SIG-M5 treated with dmso at 0.1 percent for 504 hours (cell line): Measurements from ENCODE around the gene FIGLA.
"Not testable (repeated sequence)": the region's sequence is repeated elsewhere in the genome, so short reads cannot be mapped to it uniquely, and the experiment has no call there.

Experiments used
- DNase-seq: peaks from one replicate; lab custom pipeline; 2025; ENCODE audit not compliant: unreplicated experiment; lab: John Stamatoyannopoulos, UW

FIGLA gene

GRCh38 chr2:70808983-70809958 lies 18.8 kb upstream of the FIGLA start:
- no peak for DNase-seq

DNA sequence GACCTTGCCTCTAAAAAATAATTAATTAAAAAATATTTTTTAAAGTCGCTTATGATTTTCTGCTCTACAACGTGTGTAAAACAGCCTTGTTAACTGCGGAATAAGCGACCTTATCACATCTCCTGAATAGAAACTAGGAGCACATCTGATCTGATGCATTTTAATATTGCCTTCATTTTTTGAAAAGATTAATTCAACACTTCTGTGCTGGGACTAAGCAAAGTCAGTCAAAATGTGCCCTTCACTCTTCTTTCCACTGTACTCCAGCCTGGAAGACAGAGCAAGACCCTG lies 17.3 kb upstream of the FIGLA start:
- DNase-seq: no peak

DNA sequence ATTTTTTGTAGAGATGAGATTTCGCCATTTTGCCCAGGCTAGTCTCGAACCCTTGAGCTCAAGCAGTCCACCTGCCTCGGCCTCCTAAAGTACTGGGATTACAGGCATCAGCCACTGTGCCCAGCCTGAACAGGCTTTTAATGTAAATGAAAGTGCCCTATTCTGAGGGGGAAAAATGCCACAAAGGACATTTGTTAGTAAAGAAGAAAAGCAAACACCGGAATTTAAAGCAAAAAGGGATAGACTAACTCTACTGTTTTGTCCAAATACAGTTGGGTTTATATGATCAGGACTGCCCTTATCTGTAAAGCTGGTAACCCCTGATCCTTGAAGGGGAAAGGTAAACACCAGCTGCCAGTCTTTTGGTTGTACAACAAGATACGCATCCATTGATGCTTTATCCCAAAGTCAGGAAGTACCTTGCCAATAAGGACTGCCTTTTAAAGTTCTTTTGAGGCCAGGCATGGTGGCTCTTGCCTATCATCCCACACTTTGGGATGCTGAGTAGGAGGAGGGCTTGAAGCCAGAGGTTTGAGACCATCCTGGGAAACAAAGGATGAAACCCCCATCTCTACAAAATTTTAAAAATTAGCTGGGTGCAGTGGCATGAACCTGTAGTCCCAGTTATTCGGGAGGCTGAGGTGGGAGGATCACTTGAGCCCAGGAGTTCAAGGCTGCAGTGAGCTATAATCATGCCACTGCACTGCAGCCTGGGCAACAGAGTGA lies 16.8 kb upstream of the FIGLA start:
- no peak for DNase-seq

GRCh38 chr2:70806620-70807019 lies 16.2 kb upstream of the FIGLA start:
- no peak for DNase-seq

DNA sequence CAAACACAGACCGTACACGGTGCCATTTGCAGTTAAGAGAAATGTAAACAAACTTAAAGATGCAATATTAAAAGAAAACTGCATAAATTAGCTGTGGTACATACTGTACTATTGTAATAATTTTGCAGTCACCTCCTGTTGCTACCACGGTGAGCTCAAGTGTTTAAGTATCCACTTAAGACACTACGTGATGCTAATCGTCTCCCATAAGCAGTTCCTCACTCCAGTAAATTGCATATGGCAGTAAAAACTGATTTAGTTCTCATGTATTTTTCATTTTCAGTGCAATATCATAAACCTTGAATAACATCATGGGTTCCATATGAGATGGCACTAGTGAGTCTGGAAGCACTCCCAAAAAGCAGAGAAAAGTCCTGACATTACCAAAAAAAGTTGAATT lies 15.6 kb upstream of the FIGLA start:
- no peak for DNase-seq

- DNase-seq: no peak
Observed at GRCh38 chr2:70801607-70802263, 11.3 kb upstream of the FIGLA start.

GRCh38 chr2:70799706-70800105 lies 9.3 kb upstream of the FIGLA start:
- no peak for DNase-seq

DNA sequence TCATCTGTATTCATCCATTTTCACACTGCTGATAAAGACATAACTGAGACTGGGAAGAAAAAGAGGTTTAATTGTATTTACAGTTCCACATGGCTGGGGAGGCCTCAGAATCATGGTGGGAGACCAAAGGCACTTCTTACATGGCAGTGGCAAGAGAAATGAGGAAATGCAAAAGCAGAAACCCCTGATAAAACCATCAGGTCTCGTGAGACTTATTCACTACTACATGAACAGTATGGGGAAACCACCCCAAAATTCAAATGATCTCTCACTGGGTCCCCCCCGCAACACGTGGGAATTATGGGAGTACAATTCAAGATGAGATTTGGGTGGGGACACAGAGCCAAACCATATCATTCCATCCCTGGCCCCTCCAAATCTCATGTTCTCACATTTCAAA lies 7.6 kb upstream of the FIGLA start:
- DNase-seq: not testable (repeated sequence)

DNA sequence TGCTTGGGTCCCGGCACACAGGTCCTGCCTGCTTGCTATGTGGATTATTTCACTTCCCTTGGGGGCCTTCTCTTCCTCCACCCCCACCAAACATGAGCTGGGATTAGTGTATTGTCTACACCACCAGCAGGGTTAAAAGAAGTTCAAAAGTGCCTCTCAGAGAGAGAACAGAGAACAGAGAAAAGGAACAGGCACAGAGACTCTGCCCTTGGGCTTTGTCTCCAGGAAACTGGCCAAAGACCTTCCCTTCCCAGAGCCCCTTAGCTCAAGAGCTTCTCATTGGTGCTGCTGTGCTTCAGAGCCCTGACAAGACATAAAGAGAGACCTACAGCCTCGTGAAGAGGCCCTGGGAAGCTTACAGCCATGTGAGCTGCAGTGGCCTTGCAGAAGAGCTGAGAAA lies 7.1 kb upstream of the FIGLA start:
- DNase-seq: no peak

DNA sequence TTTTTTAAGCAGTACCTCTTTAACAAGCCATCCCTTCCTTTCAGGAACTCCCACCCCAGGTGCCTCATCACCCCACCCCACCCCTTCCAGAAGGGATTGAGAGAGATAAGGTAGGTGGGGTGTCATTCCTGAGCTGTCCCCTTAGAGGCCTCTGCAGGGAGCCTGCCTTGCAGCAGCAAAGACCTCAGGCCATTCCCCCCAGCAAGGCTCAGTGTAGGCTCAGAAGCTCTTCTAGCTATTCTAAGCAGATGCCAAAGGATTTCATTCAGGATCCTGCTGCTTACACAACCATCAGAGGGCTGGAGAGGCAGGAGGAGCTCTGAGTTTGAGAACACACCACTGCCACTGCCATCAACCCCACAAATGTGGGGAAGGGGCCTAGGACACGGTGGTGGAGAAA lies 5.8 kb upstream of the FIGLA start:
- no peak for DNase-seq

- no peak for DNase-seq
Observed at GRCh38 chr2:70795164-70795995, 4.9 kb upstream of the FIGLA start.

DNA sequence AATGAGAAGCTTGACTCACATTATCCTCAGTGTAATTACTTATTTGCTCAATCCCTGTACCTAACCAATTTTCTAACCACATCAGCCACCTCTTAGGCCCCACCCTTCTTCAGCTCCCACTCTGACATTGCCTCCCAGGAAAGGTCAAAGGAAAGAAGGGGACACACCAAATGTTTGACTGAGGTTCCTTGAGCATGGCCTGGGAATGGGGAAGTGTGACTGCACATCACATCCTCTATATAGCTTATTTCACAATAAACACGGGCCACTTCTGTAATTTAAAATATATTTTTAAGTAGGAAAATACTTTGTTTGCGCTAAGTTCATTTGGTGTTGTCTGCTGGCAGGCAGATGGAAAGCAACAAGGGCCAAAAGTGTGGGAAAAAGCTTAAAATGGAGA lies 3.0 kb upstream of the FIGLA start:
- DNase-seq: peak; percentile 88

- peak; percentile 78 for DNase-seq
Observed at GRCh38 chr2:70789304-70790135, 923 bp downstream of the FIGLA start.

GRCh38 chr2:70785137-70785911 lies 5.1 kb downstream of the FIGLA start:
- DNase-seq: peak; percentile 63

DNA sequence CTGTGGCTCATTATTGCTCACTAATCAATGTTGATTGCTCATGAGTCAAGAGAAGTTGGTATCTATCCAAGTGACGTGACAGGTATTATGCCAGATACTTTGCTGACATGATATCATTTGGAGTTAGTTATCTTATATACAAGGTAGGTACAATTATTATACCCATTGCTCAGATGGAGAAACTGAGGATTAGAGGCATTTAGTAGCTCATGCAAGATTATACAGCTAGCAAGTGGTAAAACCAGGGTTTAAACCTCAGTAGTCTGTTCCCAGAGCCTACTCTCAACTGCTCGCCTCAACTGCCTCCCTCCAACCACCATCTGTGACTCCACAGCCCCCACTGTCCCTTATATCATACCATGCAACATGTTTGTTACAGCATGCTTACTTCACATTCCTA lies 6.1 kb downstream of the FIGLA start:
- no peak for DNase-seq

DNA sequence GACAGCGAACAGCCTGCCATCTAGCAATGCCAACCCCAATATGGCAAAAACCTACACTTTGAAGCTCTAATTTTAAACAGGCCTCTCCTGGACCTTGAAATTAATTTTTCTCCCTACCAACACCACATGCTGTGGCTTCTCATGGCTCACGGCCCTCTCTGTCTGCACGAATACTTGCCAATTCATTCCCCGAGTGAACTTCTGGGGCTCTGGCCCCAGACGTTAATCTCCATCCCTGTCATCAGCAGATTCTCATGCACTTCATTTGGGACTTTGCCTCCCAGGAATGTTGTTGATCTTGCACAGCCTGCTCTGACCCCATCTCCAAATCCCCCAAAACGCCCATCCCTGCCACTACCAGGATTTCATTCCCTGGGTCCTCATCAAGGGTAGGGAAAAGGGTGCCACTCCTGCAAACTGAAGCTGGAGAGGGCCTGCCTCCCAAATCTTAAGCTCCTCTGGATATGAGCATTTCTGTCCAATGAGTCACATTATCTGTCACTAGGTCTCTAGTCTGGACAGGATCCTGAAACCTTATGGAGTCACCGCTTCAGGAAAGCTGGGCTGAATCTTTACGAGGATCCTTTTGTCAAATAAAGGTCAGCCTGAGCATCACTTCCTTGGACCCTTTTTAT lies 10.4 kb downstream of the FIGLA start:
- DNase-seq: no peak

- no peak for DNase-seq
Observed at GRCh38 chr2:70779491-70779890, 11.0 kb downstream of the FIGLA start.

DNA sequence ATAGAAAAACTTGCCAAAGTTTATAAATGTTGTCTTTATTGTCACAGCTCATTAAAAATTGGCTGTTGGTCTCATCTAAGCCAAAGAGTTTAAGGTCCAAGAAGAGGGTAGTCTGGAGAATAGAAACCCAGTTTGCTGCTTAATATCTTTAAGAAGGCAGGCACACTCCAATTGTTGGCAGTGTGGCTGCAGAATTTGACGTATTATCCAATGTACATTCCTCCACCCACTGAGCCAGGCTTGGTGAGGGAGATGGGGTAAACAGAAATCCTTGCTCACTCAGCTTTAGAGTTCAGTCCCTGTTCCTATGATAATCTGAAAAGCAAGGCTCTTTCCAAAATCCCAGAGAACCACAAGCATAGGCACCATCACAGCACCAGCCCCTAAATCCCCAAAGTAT lies 11.8 kb downstream of the FIGLA start:
- no peak for DNase-seq

- DNase-seq: no peak
Observed at GRCh38 chr2:70777450-70777849, 13.0 kb downstream of the FIGLA start.
